Activated CD8-positive, alpha-beta memory T cell treated with anti-CD3 and anti-CD28 coated beads, Interleukin-2, amount 50 U/mL, for 48 hours (primary cell): ENCODE results near the gene SIGLEC10.
"Not testable (repeated sequence)": the region's sequence is repeated elsewhere in the genome, so short reads cannot be mapped to it uniquely, and the experiment has no call there.

Experiments
- DNase-seq: peaks from one replicate; pipeline ENCODE4 v3.0.0-alpha.2; 2020

SIGLEC10 gene, protein sequence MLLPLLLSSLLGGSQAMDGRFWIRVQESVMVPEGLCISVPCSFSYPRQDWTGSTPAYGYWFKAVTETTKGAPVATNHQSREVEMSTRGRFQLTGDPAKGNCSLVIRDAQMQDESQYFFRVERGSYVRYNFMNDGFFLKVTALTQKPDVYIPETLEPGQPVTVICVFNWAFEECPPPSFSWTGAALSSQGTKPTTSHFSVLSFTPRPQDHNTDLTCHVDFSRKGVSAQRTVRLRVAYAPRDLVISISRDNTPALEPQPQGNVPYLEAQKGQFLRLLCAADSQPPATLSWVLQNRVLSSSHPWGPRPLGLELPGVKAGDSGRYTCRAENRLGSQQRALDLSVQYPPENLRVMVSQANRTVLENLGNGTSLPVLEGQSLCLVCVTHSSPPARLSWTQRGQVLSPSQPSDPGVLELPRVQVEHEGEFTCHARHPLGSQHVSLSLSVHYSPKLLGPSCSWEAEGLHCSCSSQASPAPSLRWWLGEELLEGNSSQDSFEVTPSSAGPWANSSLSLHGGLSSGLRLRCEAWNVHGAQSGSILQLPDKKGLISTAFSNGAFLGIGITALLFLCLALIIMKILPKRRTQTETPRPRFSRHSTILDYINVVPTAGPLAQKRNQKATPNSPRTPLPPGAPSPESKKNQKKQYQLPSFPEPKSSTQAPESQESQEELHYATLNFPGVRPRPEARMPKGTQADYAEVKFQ

DNA sequence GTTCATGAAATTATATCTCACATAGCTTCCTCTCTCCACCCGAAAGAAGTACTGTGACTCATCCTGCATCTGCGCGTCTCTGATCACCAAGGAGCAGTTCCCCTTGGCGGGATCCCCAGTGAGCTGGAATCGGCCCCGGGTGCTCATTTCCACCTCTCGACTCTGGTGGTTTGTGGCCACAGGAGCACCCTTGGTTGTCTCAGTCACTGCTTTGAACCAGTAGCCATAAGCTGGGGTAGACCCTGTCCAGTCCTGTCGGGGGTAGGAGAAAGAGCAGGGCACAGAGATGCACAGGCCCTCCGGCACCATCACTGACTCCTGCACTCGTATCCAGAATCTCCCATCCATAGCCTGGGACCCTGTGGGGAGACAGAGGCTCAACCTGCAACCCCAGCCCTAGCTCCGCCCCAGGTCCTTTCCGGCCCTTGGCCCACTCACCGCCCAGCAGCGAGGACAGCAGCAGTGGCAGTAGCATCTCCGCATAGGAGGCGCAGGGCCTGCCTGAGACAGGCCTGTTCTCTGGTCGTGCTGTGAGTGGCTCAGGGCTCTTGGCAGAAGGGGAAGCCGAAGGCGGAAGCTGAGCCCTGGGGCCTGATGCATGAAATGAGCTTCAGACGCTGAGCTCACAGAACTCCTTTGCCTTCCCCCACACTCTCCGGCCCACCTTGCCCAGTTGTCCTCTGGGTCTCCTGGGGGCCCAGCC lies at the start of gene SIGLEC10:
SIGLEC10 (minus strand) TSS at position 536 of the 703 bp plus-strand sequence; CDS start at position 475, 61 bp downstream.
- peak; percentile 81 for DNase-seq

DNA sequence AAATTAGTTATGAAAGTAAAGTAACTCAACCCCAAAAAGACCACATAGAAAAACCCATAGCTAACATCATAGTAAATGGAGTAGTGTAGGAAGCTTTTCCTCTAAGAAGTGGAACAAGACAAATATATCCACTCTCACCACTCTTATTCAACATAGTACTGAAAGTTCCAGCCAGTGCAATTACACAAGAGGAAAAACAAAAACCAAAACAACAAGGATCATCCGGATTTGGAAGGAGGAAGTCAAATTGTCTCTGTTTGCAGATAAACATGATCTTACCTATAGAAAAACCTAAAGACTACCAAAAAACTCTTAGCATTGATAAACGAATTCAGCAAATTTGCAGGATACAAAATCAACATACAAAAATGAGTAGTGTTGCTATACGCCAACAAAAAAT lies 49.3 kb upstream of the SIGLEC10 start:
- no peak for DNase-seq

DNA sequence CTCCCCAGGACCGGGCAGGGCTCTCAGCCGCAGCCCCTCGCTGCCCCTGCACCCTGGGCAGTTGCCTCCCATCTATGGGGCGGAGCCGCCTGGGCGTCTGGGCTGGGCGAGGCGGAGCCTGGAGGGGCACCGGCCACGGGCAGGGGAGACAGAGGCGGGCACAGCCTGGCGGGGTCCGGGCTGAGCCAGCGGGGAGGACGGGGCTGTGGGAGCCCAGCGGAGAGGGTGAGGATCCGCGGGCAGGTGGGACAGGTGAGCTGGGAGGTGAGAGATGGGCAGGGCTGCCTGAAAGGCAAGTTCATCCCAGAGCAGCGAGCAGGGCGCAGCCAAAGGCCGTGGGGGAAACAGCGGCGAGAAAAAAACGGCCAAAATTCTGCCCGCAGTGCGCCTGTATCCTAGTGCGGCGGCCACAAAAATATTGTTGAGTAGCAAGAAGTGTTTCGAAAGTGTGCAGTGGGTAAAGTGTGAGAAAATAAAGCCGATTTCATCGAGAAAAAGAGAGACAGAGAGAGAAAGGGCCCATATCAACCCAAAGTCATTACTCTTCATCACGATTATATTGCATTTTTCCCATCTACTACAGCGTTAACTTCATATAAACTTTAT lies 46.6 kb upstream of the SIGLEC10 start:
- DNase-seq = not testable (repeated sequence)

DNA sequence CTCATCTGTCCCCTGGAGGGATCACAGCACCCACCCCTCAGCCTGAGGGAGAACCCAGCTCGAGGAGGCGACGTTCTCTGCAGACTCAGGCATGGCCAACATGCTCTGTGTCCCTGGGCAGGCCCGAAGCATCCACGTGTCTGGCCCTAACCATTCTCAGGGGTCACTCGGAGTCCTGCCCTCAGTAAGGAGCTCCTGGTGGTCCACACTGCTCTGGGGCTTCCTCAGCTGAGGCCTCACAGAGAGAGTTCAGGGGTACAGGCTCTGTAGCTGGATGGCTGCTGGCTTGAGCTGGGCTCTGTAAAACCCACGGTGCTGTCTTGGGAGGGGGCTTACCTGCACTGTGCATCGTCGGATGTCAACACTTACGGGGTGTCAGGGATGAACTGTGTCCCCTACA lies 45.2 kb upstream of the SIGLEC10 start:
- DNase-seq = no peak

DNA sequence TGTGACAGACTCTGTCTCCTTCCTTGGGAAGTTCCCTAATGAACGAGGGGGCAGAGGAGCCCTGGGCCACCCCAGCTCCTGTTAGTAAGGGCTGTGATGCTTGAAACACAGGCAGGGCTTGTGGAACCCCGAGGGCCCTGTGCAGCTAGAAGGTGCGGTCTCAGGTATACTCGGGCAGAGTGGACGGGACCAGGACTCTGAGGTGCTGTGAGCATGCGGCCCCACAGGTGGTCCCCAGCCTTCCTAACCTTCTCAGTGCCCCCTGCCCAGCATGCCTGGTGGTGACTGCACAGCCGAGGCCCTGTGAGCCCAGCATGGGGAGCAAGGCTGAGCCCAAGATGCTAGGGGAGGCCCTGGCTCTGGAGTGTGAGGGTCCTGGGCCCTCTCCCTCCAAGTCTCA lies 44.8 kb upstream of the SIGLEC10 start:
- no peak for DNase-seq

DNA sequence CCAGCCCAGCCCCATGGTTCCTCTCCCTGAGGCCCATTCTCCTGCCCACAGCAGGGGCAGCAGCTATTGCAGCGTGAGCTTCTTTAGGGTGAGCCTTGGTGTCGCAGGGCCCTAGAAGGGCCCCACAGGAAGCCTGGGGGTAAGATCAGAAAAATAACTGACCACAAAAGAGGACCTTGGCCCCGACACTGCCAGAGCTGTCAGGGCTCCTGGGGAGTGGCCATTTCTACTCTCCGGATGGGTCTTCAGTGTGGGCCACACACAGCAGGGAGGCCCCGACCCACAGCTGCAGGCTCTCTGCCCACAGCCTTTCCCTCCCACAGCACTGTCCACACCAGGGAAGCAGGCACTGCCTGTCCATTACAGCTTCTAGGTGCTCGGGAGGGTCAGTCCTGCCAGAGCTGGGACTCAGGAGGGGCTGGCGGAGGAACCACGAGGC lies 44.3 kb upstream of the SIGLEC10 start:
- DNase-seq = no peak

DNA sequence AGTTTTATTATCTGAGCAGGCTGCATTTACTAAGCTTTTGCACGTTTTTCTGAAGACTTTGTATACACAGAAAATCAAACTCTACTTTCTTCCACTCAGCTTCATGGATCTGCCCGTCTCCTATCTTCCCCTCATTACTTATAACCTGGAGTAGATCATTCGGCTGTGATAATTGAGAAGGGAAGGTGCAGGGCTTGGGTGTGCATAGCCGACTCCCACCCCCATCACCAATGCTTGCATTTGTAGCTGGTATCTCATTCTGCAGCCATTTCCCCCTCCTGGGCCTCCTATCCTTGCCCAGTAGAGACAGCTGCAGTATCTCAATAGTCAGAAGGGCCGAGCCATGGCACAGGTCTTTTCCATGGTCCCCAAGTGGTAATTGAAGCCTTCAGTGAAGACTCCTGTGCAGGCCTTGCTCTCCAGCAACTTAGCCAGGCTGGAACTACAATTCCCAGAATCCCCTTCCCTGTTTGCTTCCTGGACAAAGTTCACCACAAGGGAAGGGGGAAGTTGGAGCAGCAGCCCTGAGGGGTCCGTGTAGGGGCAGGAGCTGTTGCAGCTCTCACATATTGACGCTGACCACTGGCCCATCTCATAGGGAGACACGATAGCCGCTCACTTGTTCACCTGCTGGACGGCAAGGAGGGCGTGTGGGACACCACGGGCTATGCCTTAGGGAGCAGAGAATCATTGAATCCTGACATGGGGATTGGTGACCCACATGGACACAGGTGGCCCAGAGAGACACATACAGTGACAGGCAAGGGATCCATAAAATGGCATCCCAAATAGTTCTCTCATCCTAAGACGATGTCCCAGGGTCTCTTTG lies 42.9 kb upstream of the SIGLEC10 start:
- no peak for DNase-seq

DNA sequence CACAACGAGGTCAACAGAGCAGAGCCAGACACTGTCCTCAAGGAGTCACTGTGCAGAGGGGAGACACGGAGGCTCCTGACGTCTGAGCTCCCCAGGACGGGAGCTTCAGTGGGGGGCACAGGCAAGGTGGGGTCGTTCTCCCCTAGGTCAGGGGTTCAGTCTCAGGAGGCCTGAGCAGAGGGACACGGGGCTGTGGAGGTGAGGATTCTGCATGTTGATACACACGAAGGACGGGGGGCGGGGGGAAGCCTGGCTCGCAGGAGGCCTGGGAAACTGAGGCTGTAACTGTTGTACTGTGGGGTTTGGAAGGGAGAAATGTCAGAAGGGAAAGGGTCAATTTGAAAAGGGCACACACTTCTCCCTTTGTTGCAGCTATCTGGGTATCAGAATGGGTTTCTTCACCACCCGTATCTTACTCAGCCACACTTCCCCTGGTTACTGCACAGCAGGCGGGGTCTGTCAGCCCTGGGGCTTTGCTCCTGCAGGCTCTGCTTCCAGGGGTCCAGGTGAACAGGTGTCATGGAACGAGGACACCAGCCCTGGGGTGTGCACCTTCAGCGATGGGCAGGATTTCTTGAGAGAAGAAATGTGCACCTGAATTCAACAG lies 41.6 kb upstream of the SIGLEC10 start:
- peak; percentile 39 for DNase-seq

DNA sequence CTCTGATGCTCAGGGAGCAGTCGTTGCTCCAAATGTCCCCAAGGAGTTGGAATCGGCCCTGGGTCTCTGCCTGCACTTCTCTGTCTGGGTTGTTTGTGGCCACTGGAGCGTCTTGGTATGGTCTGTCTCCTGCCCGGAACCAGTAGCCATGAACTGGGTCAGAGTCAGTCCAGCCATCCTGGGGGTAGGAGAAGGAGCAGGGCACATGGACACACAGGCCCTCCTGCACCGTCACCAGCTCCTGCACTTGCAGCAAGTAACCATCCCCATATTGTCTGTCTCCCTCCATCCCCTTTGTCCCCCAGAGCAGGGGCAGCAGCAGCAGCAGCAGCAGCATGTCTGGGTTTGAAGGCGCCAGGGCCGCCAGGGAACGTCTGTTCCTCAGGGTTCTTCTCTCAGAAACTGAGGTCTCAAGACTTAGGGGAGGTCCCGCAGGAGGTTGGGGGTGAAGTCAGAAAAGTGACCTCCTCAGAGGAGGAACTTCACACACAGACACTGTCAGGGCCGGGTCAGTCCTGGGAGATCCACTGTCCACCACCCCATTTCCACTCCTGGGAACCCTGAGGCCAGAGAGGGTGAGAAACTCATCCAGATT lies 40.7 kb upstream of the SIGLEC10 start, which contains the start of gene SIGLEC8:
SIGLEC8 (minus strand) TSS at position 404 of the 595 bp plus-strand sequence; CDS start at position 337, 67 bp downstream.
- DNase-seq = no peak

DNA sequence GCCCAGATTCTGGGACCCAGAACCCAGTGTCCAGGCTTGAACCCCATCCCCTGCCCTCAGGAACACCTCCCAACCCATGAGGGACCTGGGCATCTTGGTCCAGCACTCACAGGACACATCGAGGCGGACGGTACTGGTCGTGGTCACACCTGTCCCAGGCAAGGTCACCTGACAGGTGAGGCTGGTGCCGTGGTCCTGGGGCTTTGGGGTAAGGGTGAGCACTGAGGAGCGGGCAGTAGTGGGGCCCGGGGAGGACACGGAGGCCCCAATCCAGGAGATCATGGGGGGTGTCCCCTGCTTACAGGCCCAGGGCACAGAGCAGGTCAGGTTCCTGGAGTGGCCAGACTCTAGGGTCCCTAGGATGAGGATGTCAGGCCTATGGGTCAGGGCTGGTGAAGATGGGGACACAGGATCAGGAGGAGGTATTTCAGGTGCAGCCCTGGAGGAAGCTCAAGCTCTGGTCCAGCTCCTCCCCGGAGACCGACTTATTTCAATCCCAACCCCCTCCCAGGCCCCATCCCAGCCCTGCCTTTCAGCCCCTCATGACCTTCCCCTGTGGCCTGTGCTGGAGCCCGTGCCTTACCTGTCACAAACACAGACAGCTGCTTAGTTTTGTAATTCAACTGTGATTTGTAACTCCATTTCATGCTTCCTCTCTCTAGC lies 40.0 kb upstream of the SIGLEC10 start:
- DNase-seq = no peak

DNA sequence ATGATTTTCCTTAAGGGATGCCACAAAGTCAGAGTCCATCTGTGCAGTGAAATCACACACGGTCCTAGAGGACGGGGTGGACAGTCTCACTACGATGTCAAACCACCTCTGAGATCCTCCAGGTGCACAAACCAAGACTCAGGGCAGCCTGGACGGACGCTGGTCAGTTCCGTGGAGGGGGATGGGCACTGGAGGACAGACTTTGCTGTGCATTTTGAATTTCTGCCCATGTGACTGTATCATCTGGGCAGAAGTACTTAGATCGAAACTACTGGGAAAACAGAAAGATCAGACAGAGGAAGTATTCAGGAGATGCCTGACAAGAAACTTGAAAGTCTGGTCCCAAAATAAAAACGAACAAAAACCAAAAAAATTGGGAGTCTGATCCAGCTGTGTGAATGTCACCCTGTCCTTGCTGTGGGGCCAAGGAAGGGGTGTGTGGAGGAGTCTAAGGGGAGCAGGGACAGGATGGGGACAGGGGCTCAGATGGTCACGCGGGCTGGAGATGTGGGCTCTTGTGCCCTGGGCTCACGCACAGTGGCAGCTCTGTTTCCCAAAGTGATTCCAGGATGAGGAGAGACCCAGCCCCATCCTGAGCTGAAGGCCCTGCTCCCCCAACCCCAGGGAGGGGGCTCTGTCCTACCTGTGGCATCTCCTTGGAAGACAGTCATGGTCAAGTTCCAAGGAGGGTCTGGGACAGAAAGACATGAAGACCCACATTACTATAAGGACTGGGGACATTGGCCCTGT lies 39.3 kb upstream of the SIGLEC10 start:
- DNase-seq = no peak

DNA sequence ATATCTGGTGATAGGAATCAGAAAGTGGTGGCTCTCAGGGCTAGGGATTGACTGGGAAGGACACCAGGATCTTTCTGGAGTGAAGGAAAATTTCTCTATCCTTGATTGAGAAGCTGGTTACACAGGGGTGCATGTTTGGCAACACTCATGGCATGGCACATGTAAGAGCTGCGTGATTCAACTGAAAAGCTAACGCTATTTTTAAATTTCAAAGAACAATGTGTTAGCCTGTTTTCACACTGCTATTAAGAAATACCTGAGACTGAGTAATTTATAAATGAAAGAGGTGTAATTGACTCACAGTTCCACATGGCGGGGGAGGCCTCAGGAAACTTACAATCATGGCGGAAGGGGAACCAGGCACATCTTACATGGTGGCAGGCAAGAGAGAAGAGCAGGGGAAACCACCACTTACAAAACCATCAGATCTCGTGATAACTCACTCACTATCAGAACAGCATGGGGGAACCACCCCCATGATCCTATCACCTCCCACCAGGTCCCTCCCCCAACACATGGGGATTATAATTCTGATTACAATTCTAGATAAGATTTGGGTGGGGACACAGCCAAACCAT lies 33.4 kb upstream of the SIGLEC10 start:
- no peak for DNase-seq

DNA sequence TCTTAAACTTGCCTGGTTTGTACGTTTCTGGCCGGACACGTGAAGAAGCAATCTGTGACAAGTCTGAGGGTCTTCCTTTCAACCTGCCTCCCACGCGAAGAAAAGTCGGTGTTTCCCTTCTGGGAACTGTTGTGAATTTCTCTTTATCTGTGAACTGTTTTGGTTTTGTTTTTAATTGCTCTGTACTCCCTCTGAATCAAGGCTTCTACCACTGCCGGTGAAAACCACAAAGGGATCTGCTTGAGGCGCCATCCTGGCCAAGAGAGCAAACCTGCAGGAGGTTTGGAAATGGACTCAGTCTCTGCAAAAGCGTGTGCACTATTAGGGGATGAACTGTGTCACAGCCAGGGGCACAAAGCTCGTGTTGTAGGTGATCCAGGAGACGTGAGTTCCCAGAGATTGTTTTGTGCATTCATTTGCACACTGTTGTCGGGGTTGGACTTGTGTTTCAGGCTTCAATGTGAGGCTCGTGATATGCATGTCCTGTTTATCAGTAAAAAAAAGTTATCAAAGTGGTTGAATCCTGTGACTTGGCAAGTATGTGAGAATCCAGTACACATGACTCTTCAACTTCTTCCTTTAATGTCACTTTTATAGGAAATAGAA lies 31.1 kb upstream of the SIGLEC10 start:
- peak; percentile 70 for DNase-seq

DNA sequence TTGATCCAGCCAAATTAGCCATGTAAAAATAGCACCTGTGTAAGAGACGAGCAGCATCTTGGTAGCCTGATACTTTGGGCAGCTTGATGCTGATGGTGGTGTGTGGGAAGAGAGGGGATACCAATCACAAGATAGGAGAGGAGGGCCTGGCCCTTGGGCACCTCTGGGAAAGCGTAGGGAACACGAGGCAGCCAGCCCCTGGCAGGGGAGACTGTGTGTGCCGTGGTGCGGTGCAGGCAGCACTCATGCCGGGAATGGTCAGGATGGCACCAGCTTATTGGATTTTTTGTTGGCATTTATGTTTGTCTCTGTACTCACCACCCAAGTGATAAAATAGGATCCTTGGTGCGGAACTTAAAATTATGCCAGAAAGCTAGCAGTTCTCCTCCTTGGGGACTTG lies 30.6 kb upstream of the SIGLEC10 start:
- no peak for DNase-seq

DNA sequence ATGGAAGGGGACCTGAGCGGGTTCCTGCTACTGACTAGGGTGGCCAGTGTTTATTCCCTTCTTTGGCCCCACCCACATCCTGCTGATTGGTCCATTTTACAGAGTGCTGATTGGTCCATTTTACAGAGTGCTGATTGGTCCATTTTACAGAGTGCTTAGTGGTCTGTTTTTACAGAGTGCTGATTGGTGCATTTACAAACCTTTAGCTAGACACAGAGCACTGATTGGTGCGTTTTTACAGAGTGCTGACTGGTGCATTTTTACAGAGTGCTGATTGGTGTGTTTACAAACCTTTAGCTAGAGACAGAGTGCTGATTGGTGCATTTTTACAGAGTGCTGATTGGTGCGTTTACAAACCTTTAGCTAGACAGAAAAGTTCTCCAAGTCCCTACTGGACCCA lies 30.1 kb upstream of the SIGLEC10 start:
- DNase-seq = not testable (repeated sequence)

DNA sequence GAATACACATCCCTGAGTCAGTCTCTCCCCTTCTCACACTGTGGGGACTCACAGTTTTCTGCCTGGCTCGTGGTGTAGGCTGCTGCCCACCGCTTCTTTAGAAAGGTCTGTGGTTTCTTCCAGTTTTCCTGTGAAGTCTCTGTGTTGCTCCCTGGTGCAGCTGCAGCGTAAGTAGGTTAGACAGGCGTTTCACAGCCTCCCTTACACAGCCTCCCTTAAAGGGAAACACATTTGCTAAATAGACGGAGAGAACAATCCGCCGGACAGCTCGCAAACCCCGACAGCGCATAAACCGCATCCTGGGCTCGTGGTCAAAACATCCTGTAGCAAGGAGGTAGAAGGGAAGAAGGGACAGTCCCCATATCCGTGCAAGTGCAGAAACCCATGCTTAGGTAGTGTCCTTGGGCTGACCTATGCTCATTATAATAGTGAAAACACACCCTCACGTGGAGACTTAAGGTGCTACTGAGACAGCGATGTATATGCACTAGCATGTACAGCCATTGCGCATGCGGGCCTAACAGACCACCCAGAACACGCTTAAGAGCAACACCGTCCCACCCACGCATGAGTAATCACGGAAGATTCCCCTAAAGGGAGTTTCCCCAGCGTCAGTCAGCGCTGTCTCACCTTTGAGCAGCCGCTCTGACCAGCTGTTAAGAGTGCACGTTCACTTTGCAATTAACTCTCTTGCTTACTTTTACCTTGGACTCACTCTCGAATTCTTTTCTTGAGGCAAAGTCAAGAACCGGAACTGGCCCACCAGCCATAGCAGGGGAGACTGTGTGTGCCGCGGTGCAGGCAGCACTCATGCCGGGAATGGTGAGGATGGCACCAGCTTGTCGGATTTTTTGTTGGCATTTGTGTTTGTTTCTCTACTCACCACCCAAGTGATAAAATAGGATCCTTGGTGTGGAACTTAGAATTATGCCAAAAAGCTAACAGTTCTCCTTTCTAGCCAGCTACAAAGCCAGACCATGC lies 24.3 kb upstream of the SIGLEC10 start:
- peak; percentile 90 for DNase-seq

DNA sequence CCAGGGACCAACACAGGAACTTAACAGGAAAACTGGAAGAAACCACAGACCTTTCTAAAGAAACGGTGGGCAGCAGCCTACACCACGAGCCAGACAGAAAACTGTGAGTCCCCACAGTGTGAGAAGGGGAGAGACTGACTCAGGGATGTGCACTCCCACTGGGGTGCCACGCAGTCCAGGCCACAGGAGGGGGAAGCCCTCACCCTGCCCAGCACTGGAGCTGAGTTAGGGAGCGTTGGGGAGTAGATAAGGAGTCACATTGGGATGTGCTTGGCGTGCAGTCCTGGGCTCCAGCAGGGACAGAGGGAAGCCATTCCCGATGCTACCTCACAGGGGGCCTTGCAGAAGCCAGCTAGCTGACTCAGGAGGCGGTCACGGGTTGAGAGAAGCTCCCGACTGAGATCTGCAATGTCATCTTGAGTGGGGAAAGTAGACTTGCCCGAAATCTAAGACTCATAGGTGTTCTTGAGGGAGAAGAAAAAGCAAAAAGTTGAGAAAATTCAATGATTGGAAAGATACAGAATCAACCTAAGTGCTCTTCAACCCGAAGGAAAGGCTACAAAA lies 23.5 kb upstream of the SIGLEC10 start:
- peak; percentile 84 for DNase-seq
